ENCODE results near the gene ALKBH3. TPM values are rescaled to one million over a fixed set of nuclear protein-coding genes. Genes with fewer than 3 reads are reported as not detected.
A peak's percentile ranks its signal among the peaks of the same experiment; 100 is the strongest.

The ALKBH3 gene
- total and polyA plus RNA-seq, 3 donors from 2014 or later: 39.9 to 45.8 (median 45.4) TPM

- TF ChIP-seq POLR2A (IDR thresholded peaks at IDR 0.05): no peak
- TF ChIP-seq, protein P1, sequence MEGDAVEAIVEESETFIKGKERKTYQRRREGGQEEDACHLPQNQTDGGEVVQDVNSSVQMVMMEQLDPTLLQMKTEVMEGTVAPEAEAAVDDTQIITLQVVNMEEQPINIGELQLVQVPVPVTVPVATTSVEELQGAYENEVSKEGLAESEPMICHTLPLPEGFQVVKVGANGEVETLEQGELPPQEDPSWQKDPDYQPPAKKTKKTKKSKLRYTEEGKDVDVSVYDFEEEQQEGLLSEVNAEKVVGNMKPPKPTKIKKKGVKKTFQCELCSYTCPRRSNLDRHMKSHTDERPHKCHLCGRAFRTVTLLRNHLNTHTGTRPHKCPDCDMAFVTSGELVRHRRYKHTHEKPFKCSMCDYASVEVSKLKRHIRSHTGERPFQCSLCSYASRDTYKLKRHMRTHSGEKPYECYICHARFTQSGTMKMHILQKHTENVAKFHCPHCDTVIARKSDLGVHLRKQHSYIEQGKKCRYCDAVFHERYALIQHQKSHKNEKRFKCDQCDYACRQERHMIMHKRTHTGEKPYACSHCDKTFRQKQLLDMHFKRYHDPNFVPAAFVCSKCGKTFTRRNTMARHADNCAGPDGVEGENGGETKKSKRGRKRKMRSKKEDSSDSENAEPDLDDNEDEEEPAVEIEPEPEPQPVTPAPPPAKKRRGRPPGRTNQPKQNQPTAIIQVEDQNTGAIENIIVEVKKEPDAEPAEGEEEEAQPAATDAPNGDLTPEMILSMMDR (IDR thresholded peaks at IDR 0.05): no peak
- H3K36me3 ChIP-seq (ENCODE audit: low read depth, missing control alignments): no peaks in the 10 kb centered on the region
- intact Hi-C loops (cut with DNase I; ENCODE audit: low total_unique reads): no loop called here
- no peaks in the 10 kb centered on the region for H3K9me3 ChIP-seq
- DNase-seq: no peak
- H3K27me3 ChIP-seq: no peaks in the 10 kb centered on the region
- peak overlapping the region; percentile 81 to 94 for H3K27ac ChIP-seq
- 54 to 81% methylated on average over 2 to 14 of the region's 14 CpGs for WGBS, 2 donors
- H3K4me1 ChIP-seq: peaks cover 66% of the 10 kb centered on the region
- H3K4me3 ChIP-seq: no peak overlapping the region
These were observed 44.7 kb downstream of the ALKBH3 start for GRCh38 chr11:43925063-43925931.

GRCh38 chr11:43925932-43926505 is 45.4 kb downstream of the ALKBH3 start:
- H3K4me1 ChIP-seq: peaks cover 65% of the 10 kb centered on the region
- H3K27me3 ChIP-seq: no peaks in the 10 kb centered on the region
- no peaks in the 10 kb centered on the region for H3K9me3 ChIP-seq
- H3K36me3 ChIP-seq (ENCODE audit: low read depth, missing control alignments): no peaks in the 10 kb centered on the region
- peak overlapping the region; percentile 81 to 94 for H3K27ac ChIP-seq
- TF ChIP-seq POLR2A (IDR thresholded peaks at IDR 0.05): no peak
- TF ChIP-seq, protein P1 (IDR thresholded peaks at IDR 0.05): no peak
- DNase-seq: no peak
- intact Hi-C loops (cut with DNase I; ENCODE audit: low total_unique reads): no loop called here
- 36 to 37% methylated on average over 12 of the region's 12 CpGs for WGBS, 2 donors
- H3K4me3 ChIP-seq: no peak overlapping the region

DNA sequence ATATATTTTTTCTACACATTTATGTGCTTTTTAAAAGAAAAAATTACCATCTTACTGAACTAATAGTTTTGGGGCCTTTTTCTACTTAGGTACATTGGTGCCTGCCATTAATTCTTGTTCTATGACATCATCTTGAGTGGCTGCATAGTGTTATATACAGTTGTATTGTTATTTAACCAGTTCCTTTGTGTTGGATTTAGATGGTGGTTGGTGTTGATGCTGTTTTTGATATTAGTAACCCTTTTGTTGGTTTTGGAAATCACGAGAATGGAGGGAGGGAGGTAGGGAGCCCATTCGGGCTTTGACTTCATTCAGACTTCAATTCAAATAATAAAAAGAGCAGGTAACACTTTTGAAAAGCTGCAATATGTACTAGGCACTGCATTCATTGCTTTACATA is 46.4 kb downstream of the ALKBH3 start:
- Histone ChIP-seq H3K9me3 (no peaks in the 10 kb centered on the region), H3K4me1 (peaks cover 76% of the 10 kb centered on the region), H3K27ac (peak overlapping the region; percentile 81 to 94), H3K4me3 (no peak overlapping the region), H3K27me3 (no peaks in the 10 kb centered on the region), H3K36me3 (ENCODE audit: low read depth, missing control alignments) (no peaks in the 10 kb centered on the region)
- intact Hi-C loops (cut with DNase I; ENCODE audit: low total_unique reads): no loop called here
- no peak for TF ChIP-seq POLR2A (IDR thresholded peaks at IDR 0.05)
- WGBS, 2 donors: 80 to 89% methylated on average over 2 of the region's 2 CpGs
- no peak for DNase-seq

DNA sequence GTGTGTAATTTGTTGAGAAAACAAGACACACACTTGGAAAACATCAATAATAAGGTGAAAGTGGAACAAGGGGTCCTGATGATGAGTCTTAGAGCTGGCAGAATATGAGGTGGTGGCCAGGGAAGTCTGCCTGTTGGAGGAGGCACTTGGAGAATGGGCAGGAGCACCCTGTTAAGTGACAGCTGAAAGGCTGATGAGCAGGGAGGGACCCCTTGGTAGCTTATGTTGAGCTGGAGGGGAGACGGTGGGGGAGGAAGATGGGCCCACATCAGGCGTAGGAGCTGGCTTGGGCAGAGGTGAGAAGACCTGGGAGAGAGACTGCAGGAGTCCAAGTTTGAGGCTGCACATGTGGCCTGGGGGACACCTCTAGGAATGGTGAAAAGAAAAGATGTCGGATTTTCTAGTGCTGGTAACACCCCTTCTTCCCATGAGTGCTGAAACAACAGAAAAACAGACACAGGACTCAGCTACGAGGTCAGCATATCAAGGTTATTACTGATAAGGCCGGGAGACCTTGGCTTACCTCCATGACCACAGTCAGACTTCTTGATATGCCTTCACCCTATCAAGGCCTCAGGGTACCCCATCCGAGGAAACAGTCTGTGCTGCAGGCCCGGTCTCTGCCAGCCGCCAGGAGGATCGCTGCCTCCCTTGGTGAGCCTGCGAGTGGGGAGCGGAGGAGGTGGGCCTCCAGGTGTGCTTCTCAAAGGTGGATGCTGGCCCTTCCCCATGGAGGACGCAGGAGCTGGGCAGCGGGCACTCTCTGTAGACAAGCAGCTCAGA is 47.5 kb downstream of the ALKBH3 start:
- Histone ChIP-seq H3K36me3 (ENCODE audit: low read depth, missing control alignments) (no peaks in the 10 kb centered on the region), H3K9me3 (no peaks in the 10 kb centered on the region), H3K4me1 (peaks cover 78% of the 10 kb centered on the region), H3K4me3 (no peak overlapping the region), H3K27me3 (no peaks in the 10 kb centered on the region), H3K27ac (peak overlapping the region; percentile 69 to 94)
- 49 to 60% methylated on average over 6 to 13 of the region's 13 CpGs for WGBS, 2 donors
- intact Hi-C loops (cut with DNase I; ENCODE audit: low total_unique reads): no loop called here
- TF ChIP-seq, protein P1 (IDR thresholded peaks at IDR 0.05): no peak
- TF ChIP-seq POLR2A (IDR thresholded peaks at IDR 0.05): no peak
- no peak for DNase-seq

DNA sequence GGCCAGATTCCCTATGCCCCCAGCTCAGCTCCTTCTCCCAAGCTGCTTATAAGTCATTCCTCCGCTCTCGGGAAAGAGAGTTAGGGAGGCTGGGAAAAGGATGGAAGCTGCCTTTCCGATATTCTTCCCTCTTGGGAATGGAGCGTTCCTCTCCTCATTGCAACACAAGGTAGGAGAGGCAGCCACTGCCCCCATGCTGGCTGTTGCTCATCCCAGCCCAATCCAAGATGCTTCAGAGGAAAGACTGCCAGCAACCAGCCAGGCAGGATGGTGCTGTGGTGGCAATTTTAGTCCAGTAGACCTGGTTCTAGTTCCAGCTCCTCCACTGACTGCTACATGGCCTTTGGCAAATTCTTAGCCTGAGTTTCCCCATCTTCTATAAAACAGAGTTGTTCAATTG is 48.1 kb downstream of the ALKBH3 start:
- Histone ChIP-seq H3K27ac (peak overlapping the region; percentile 69 to 94), H3K4me3 (no peak overlapping the region), H3K9me3 (no peaks in the 10 kb centered on the region), H3K36me3 (ENCODE audit: low read depth, missing control alignments) (no peaks in the 10 kb centered on the region), H3K4me1 (peaks cover 78% of the 10 kb centered on the region), H3K27me3 (no peaks in the 10 kb centered on the region)
- intact Hi-C loops (cut with DNase I; ENCODE audit: low total_unique reads): no loop called here
- no peak for DNase-seq
- TF ChIP-seq POLR2A (IDR thresholded peaks at IDR 0.05): no peak
- TF ChIP-seq, protein P1 (IDR thresholded peaks at IDR 0.05): no peak
- 45 to 77% methylated on average over 4 of the region's 4 CpGs for WGBS, 2 donors

All from testis (tissue), 3 donors.